Upper lobe of left lung (tissue), 4 donors: Measurements from ENCODE around the gene MFSD12.

ENCODE experiments used
- CTCF ChIP-seq, 6 experiments: fragments of 450-650 bp in 4 of 6; fragments of 200-600 bp in 2 of 6; sonication (generic) in 2 of 6; IDR thresholded peaks; one replicate each; pipeline ENCODE4 v1.5.1; 2016 to 2019; ENCODE audit warnings: antibody characterized with exemption in 6 of 6
- EP300 ChIP-seq, 4 donors: sonication (generic); formaldehyde crosslinking; IDR thresholded peaks; one replicate each; pipeline ENCODE4 v1.5.1; 2017; ENCODE audit warnings: antibody characterized with exemption in 4 of 4, control low read depth in 2 of 4
- POLR2A ChIP-seq, 4 donors: fragments of 450-650 bp; IDR thresholded peaks; one replicate each; pipeline ENCODE4 v1.5.1; 2016 to 2017; ENCODE audit warnings: antibody characterized with exemption in 4 of 4, mild to moderate bottlenecking in 2 of 4

GRCh38 chr19:3599776-3600187, 42.4 kb upstream of the MFSD12 start:
- TF ChIP-seq EP300 (IDR thresholded peaks at IDR 0.05) (no peak), CTCF (IDR thresholded peaks at IDR 0.05) (no peak), POLR2A (IDR thresholded peaks at IDR 0.05) (no peak)
